GM23338 (cell line): ENCODE measurements around the gene USP7. TPM values are rescaled to one million over a fixed set of nuclear protein-coding genes. Genes with fewer than 3 reads are reported as not detected.
A peak's percentile ranks its signal among the peaks of the same experiment; 100 is the strongest.

Source experiments
- ATAC-seq: fragments of 200-7000 bp; cut with Tn5 transposase; 3 replicates; pipeline ENCODE4 v1.9.1; 2020
- DNase-seq: peaks from one replicate; pipeline ENCODE4 v3.0.0-alpha.2; 2015; ENCODE audit warnings: low spot score
- H2AFZ ChIP-seq: fragments of 200-600 bp; sonication (generic); 2 replicates; pipeline ENCODE4 v1.8.0; 2016; ENCODE audit warnings: antibody characterized with exemption, mild to moderate bottlenecking, moderate library complexity
- H3F3A ChIP-seq: fragments of 200-600 bp; sonication (generic); replicated peaks from 2 replicates; pipeline ENCODE4 v1.8.0; 2017; ENCODE audit warnings: antibody characterized with exemption, mixed run types, low read depth
- H3K27ac ChIP-seq: fragments of 200-600 bp; sonication (generic); 2 replicates; pipeline ENCODE4 v1.6.1; 2016; ENCODE audit warnings: low read depth
- H3K27me3 ChIP-seq: fragments of 200-600 bp; sonication (generic); 2 replicates; pipeline ENCODE4 v1.8.0; 2016; ENCODE audit warnings: mild to moderate bottlenecking, mixed run types, moderate library complexity; ENCODE audit not compliant: insufficient read depth
- H3K36me3 ChIP-seq: fragments of 200-600 bp; sonication (generic); 2 replicates; pipeline ENCODE4 v1.8.0; 2016; ENCODE audit warnings: mild to moderate bottlenecking; ENCODE audit not compliant: insufficient read depth
- H3K4me1 ChIP-seq: fragments of 200-600 bp; sonication (generic); 2 replicates; pipeline ENCODE4 v1.8.0; 2016; ENCODE audit warnings: mild to moderate bottlenecking, moderate library complexity; ENCODE audit not compliant: insufficient read depth
- H3K4me2 ChIP-seq: fragments of 200-600 bp; sonication (generic); 2 replicates; pipeline ENCODE4 v1.7.1; 2017; ENCODE audit warnings: mixed run types
- H3K4me3 ChIP-seq: fragments of 200-600 bp; sonication (generic); 2 replicates; pipeline ENCODE4 v1.6.1; 2016; ENCODE audit warnings: mixed run types
- H3K79me2 ChIP-seq: fragments of 200-600 bp; sonication (generic); replicated peaks from 2 replicates; pipeline ENCODE4 v1.8.0; 2017; ENCODE audit warnings: mild to moderate bottlenecking; ENCODE audit not compliant: insufficient read depth
- H3K9me2 ChIP-seq: fragments of 200-600 bp; sonication (generic); 2 replicates; pipeline ENCODE4 v1.8.0; 2017; ENCODE audit not compliant: insufficient read depth
- H4K20me1 ChIP-seq: fragments of 200-600 bp; sonication (generic); replicated peaks from 2 replicates; pipeline ENCODE4 v1.8.0; 2017; ENCODE audit warnings: mild to moderate bottlenecking; ENCODE audit not compliant: insufficient read depth
- H3K27ac Mint-ChIP-seq: 2 replicates; pipeline ENCODE4 v1.8.0; 2020; ENCODE audit warnings: inconsistent platforms, mild to moderate bottlenecking, moderate library complexity, mixed read lengths
- H3K27me3 Mint-ChIP-seq: 3 replicates; pipeline ENCODE4 v1.8.0; 2022; ENCODE audit warnings: low read depth, mild to moderate bottlenecking, moderate library complexity, mixed read lengths, inconsistent platforms; ENCODE audit not compliant: insufficient read depth, poor library complexity
- H3K36me3 Mint-ChIP-seq: 3 replicates; pipeline ENCODE4 v1.8.0; 2021; ENCODE audit warnings: low read depth, mild to moderate bottlenecking, inconsistent platforms, moderate library complexity, mixed read lengths
- H3K4me1 Mint-ChIP-seq: 3 replicates; pipeline ENCODE4 v1.8.0; 2020; ENCODE audit warnings: mild to moderate bottlenecking, inconsistent platforms, mixed read lengths
- H3K4me3 Mint-ChIP-seq: 3 replicates; pipeline ENCODE4 v1.8.0; 2021; ENCODE audit warnings: moderate library complexity, mild to moderate bottlenecking, inconsistent platforms, mixed read lengths
- H3K9me3 Mint-ChIP-seq: 3 replicates; pipeline ENCODE4 v1.8.0; 2020; ENCODE audit warnings: moderate library complexity, mild to moderate bottlenecking, inconsistent platforms, mixed read lengths
- CREB1 ChIP-seq: fragments of 250-450 bp; sonication (Bioruptor Pico); IDR thresholded peaks from 2 replicates; pipeline ENCODE4 v1.5.0; 2020; ENCODE audit warnings: low read depth, mild to moderate bottlenecking, moderate library complexity
- EZH2 ChIP-seq: fragments of 200-600 bp; sonication (generic); IDR thresholded peaks from one replicate; pipeline ENCODE4 v1.8.0; 2017; ENCODE audit warnings: antibody characterized with exemption, mild to moderate bottlenecking, low read depth; ENCODE audit not compliant: unreplicated experiment
- EZH2phosphoT487 ChIP-seq: fragments of 200-600 bp; sonication (generic); IDR thresholded peaks from one replicate; pipeline ENCODE4 v1.8.1; 2018; ENCODE audit warnings: antibody characterized with exemption; ENCODE audit not compliant: unreplicated experiment
- JUNB ChIP-seq: IDR thresholded peaks from one replicate; pipeline ENCODE4 v1.6.1; 2016; ENCODE audit warnings: antibody characterized with exemption; ENCODE audit not compliant: unreplicated experiment
- NANOG ChIP-seq: IDR thresholded peaks from 2 replicates; pipeline ENCODE4 v1.6.1; 2016; ENCODE audit warnings: antibody characterized with exemption, borderline replicate concordance
- POLR2AphosphoS5 ChIP-seq: IDR thresholded peaks from 2 replicates; pipeline ENCODE4 v1.6.1; 2016; ENCODE audit warnings: antibody characterized with exemption, low read depth
- REST ChIP-seq: IDR thresholded peaks from one replicate; pipeline ENCODE4 v1.6.1; 2018; ENCODE audit warnings: antibody characterized with exemption; ENCODE audit not compliant: unreplicated experiment
- STAT1 ChIP-seq: IDR thresholded peaks from one replicate; pipeline ENCODE4 v1.6.1; 2016; ENCODE audit warnings: antibody characterized with exemption; ENCODE audit not compliant: unreplicated experiment
- ZNF114 ChIP-seq: fragments of 250-450 bp; sonication (Bioruptor Pico); IDR thresholded peaks from 2 replicates; pipeline ENCODE4 v1.5.0; 2020; ENCODE audit warnings: mild to moderate bottlenecking, moderate library complexity
- ZNF331 ChIP-seq: fragments of 250-450 bp; sonication (Bioruptor Pico); IDR thresholded peaks from 2 replicates; pipeline ENCODE4 v1.5.0; 2020; ENCODE audit warnings: low read depth, mild to moderate bottlenecking, moderate library complexity
- polyA plus RNA-seq: library from polyadenylated mRNA; unstranded; fragments of >200 nt; fragmentation: Nextera tagmentation; extraction: Ambion mirVana; gene quantifications from 2 replicates; pipeline ENCODE4 v1.2.1, GENCODE V29; 2016
- total RNA-seq: library from RNA; depleted of rRNA; stranded (reverse); fragments of >200 nt; shearing (Covaris generic); gene quantifications from 2 replicates; pipeline ENCODE4 v1.2.3, GENCODE V29; 2014
- TF ChIP-seq, protein P1 (sequence below), 2 experiments: fragments of 200-600 bp in 1 of 2; sonication (generic) in 1 of 2; conservative IDR thresholded peaks; 2 replicates each; pipeline versions ENCODE4 v1.5.1 to v1.6.1; 2016 to 2017; ENCODE audit warnings: antibody characterized with exemption in 2 of 2, low read depth in 2 of 2, mild to moderate bottlenecking in 2 of 2, moderate library complexity in 1 of 2
- TF ChIP-seq, protein P2 (sequence below): IDR thresholded peaks from 2 replicates; pipeline ENCODE4 v1.6.1; 2016; ENCODE audit warnings: antibody characterized with exemption

Gene USP7
- total and polyA plus RNA-seq, 2 experiments from 2014 or later: 42.3 to 130 TPM

DNA sequence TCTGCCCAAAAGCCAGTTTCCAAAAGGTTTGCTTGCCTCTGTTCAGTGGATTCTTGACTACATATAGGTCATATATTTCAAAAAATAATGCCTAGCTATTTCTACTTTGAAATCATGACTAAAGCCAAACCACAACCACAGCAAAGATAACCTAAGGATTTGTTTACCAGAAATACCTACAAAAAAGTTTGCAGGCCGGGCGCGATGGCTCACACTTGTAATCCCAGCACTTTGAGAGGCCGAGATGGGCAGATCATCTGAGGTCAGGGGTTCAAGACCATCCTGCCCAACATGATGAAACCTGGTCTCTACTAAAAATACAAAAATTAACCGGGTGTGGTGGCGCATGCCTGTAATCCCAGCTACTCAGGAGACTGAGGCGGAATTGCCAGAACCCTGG is 110.1 kb downstream of the USP7 start (continued):
- TF ChIP-seq REST (no peak), ZNF114 (no peak), POLR2AphosphoS5 (no peak), NANOG (no peak), EZH2phosphoT487 (no peak), CREB1 (CRISPR knock-in tag) (no peak), JUNB (no peak), ZNF331 (no peak), EZH2 (no peak), STAT1 (no peak)
- TF ChIP-seq, protein P1, sequence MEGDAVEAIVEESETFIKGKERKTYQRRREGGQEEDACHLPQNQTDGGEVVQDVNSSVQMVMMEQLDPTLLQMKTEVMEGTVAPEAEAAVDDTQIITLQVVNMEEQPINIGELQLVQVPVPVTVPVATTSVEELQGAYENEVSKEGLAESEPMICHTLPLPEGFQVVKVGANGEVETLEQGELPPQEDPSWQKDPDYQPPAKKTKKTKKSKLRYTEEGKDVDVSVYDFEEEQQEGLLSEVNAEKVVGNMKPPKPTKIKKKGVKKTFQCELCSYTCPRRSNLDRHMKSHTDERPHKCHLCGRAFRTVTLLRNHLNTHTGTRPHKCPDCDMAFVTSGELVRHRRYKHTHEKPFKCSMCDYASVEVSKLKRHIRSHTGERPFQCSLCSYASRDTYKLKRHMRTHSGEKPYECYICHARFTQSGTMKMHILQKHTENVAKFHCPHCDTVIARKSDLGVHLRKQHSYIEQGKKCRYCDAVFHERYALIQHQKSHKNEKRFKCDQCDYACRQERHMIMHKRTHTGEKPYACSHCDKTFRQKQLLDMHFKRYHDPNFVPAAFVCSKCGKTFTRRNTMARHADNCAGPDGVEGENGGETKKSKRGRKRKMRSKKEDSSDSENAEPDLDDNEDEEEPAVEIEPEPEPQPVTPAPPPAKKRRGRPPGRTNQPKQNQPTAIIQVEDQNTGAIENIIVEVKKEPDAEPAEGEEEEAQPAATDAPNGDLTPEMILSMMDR (conservative IDR thresholded peaks at IDR 0.05; ENCODE audit: low read depth in 2 of 2): no peak
- TF ChIP-seq, protein P2, sequence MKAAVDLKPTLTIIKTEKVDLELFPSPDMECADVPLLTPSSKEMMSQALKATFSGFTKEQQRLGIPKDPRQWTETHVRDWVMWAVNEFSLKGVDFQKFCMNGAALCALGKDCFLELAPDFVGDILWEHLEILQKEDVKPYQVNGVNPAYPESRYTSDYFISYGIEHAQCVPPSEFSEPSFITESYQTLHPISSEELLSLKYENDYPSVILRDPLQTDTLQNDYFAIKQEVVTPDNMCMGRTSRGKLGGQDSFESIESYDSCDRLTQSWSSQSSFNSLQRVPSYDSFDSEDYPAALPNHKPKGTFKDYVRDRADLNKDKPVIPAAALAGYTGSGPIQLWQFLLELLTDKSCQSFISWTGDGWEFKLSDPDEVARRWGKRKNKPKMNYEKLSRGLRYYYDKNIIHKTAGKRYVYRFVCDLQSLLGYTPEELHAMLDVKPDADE: no peak

DNA sequence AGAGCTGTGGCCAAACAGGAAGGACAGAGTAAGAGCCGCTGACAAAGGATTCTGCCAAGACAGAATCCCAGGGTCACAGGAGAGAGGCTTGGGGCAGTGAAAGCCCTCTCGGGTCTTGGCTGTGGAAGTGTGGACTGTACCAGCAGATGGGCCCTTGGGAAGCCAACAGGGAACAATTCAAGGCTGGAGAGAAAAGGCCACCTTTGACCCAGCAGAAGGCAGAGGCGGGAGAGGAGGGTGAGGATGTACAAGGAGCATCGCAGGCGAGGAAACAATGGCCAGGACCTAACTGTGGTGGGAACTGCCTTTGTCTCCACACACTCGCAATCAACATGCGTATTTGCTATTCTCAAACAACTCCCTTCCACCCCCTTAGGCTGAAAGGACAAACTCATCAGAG is 110.6 kb downstream of the USP7 start:
- H3K36me3 ChIP-seq: peaks cover 32% of the 10 kb centered on the region

More for the DNA sequence above, 110.6 kb downstream of the USP7 start:
- peaks cover 23% of the 10 kb centered on the region; the same call in 1 of the 2 replicates for H3K4me1 ChIP-seq
- Mint-ChIP-seq H3K27ac (peak overlapping the region; percentile 56; the same call in 1 of the 2 replicates), H3K9me3 (no peaks in the 10 kb centered on the region), H3K4me3 (no peak overlapping the region), H3K4me1 (peaks cover 53% of the 10 kb centered on the region), H3K36me3 (peaks cover 88% of the 10 kb centered on the region), H3K27me3 (peaks cover 39% of the 10 kb centered on the region)
- no peak for DNase-seq
- H2AFZ ChIP-seq: no peak overlapping the region
- H3K9me2 ChIP-seq: no peaks in the 10 kb centered on the region
- no peak overlapping the region for H3K4me3 ChIP-seq
- peaks cover 12% of the 10 kb centered on the region; the same call in 1 of the 2 replicates for H3K79me2 ChIP-seq
- H3K27ac ChIP-seq: peak overlapping the region; percentile 81
- H3K27me3 ChIP-seq: no peaks in the 10 kb centered on the region
- peaks cover 50% of the 10 kb centered on the region for H3F3A ChIP-seq
- TF ChIP-seq POLR2AphosphoS5 (0 out of 2 replicates have a peak, but pooled peaks have one; percentile 26), JUNB (no peak), STAT1 (no peak), NANOG (no peak)
- H4K20me1 ChIP-seq: peaks cover 11% of the 10 kb centered on the region; the same call in 1 of the 2 replicates
- ATAC-seq: peak; percentile 2; the same call in 2 of the 3 replicates
- no peak overlapping the region for H3K4me2 ChIP-seq
